ENCODE measurements around the gene TIFAB. TPM values are rescaled to one million over a fixed set of nuclear protein-coding genes. Genes with fewer than 3 reads are reported as not detected.

Gene TIFAB
- total and polyA plus RNA-seq, 7 experiments from 2014 or later, result 0.05 to 1.1 (median 0.08) TPM; not detected in 4

DNA sequence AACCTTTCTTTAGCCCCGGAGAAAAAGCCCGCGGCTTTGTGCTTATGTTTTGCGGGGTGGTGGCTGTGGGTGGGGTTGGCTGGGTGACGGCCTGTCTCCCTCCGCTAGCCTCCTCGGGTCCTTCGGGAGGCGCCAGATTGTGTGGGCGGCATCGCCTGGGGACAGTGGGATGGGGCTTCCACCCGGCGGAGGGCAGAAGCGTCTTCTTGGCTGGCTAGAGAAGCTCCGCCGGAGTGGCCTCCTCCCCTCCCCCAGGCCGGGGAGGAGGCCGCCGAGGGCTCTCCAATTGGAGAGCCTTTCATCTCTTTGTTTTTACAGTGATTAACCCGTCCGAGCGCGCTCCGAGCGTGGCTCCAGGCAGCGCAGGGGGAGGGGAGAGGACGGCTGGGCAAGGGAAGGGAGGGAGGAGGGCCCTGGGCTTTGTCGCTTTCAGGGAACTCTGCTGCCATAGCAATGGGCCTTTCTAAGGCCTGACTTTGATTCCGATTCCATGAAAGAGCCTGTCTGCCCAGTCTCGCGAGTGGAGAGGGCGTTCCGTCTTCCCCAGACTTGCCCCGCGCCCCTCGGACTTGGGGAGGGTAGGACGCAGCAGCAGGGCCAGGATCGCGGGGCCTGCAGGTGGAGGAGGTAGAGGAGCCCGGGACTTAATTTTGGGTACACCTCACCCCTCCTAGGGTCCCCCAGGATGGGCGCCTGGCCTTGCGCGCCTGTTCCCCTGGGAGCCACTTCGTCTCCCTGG, 36.7 kb upstream of the TIFAB start:
- ATAC-seq (no peak), DNase-seq (no peak)
- Histone ChIP-seq H3K4me1 (ENCODE audit: control insufficient read depth in 2 of 2, insufficient read depth in 2 of 2, low read length in 2 of 2) (no peaks in the 10 kb centered on the region), H3K9me3 (ENCODE audit: control insufficient read depth in 2 of 3, low read length in 3 of 3) (no peaks in the 10 kb centered on the region), H3K4me3 (ENCODE audit: low read length) (no peak overlapping the region), H3K27ac (ENCODE audit: low read depth, low read length) (no peak overlapping the region), H3K36me3 (ENCODE audit: control insufficient read depth in 2 of 3, insufficient read depth in 3 of 3, low read length in 3 of 3) (no peaks in the 10 kb centered on the region), H3K27me3 (ENCODE audit: control insufficient read depth in 2 of 2, insufficient read depth in 2 of 2, low read length in 2 of 2) (no peaks in the 10 kb centered on the region)
- Mint-ChIP-seq H3K27ac (no peak overlapping the region), H3K36me3 (no peaks in the 10 kb centered on the region), H3K4me3 (peak overlapping the region in 2 of 10 donors; percentile 20 to 67), H3K27me3 (peaks cover 62 to 89% (median 74%) of the 10 kb centered on the region in 5 donors), H3K9me3 (peaks cover 0 to 4% (median 0%) of the 10 kb centered on the region in 11 donors), H3K4me1 (peaks cover 2 to 18% (median 8%) of the 10 kb centered on the region in 7 donors)
- ChIA-PET CTCF (no interaction called here), POLR2A (no interaction called here)
- intact Hi-C loops (cut with micrococcal nuclease), result loop anchor here in 1 of 2 donors (2.0 kb wide), 1 partner anchor 56 kb away; no protein-coding TSS in a partner anchor

- no peaks in the 10 kb centered on the region for H3K27me3 ChIP-seq (ENCODE audit: control insufficient read depth in 2 of 2, insufficient read depth in 2 of 2, low read length in 2 of 2)
- DNase-seq (no peak), ATAC-seq (no peak)
- Mint-ChIP-seq H3K9me3 (peaks cover 0 to 4% (median 0%) of the 10 kb centered on the region in 11 donors), H3K27ac (no peak overlapping the region), H3K4me3 (peak overlapping the region in 2 of 10 donors; percentile 20), H3K4me1 (peaks cover 2 to 18% (median 8%) of the 10 kb centered on the region in 7 donors), H3K36me3 (no peaks in the 10 kb centered on the region), H3K27me3 (peaks cover 62 to 82% (median 65%) of the 10 kb centered on the region in 5 donors)
- H3K4me1 ChIP-seq (ENCODE audit: control insufficient read depth in 2 of 2, insufficient read depth in 2 of 2, low read length in 2 of 2), result no peaks in the 10 kb centered on the region
- ChIA-PET POLR2A (no interaction called here), CTCF (no interaction called here)
- H3K36me3 ChIP-seq (ENCODE audit: control insufficient read depth in 2 of 3, insufficient read depth in 3 of 3, low read length in 3 of 3), result no peaks in the 10 kb centered on the region
- no peak overlapping the region for H3K27ac ChIP-seq (ENCODE audit: low read depth, low read length)
- no peak overlapping the region for H3K4me3 ChIP-seq (ENCODE audit: low read length)
- H3K9me3 ChIP-seq (ENCODE audit: control insufficient read depth in 2 of 3, low read length in 3 of 3), result no peaks in the 10 kb centered on the region
- intact Hi-C loops (cut with micrococcal nuclease), result loop anchor here in 1 of 2 donors (2.0 kb wide), 1 partner anchor 57 kb away; no protein-coding TSS in a partner anchor
Observed at GRCh38 chr5:135487839-135488514, 35.8 kb upstream of the TIFAB start.

DNA sequence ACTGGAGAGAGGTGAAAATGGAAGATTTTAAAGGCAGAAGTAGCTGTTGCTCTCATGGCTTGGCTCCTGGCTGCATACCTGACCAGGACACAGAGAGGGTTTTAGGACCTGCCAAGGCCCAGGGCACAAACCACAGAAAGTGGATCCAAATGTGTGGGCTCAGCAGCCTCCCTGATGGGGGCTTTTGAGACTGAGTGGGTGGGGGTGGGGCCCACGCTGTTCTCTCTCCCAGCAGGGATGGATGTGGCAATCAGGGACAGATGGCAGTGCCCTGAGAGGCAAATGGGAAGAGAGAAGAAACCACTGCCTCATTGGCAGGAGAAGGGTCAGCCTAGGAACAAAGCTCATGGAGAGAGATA, 34.9 kb upstream of the TIFAB start:
- Histone ChIP-seq H3K4me1 (ENCODE audit: control insufficient read depth in 2 of 2, insufficient read depth in 2 of 2, low read length in 2 of 2) (no peaks in the 10 kb centered on the region), H3K36me3 (ENCODE audit: control insufficient read depth in 2 of 3, insufficient read depth in 3 of 3, low read length in 3 of 3) (no peaks in the 10 kb centered on the region), H3K4me3 (ENCODE audit: low read length) (no peak overlapping the region), H3K27ac (ENCODE audit: low read depth, low read length) (no peak overlapping the region), H3K27me3 (ENCODE audit: control insufficient read depth in 2 of 2, insufficient read depth in 2 of 2, low read length in 2 of 2) (no peaks in the 10 kb centered on the region), H3K9me3 (ENCODE audit: control insufficient read depth in 2 of 3, low read length in 3 of 3) (no peaks in the 10 kb centered on the region)
- Mint-ChIP-seq H3K4me1 (peaks cover 2 to 18% (median 8%) of the 10 kb centered on the region in 7 donors), H3K27ac (no peak overlapping the region), H3K36me3 (no peaks in the 10 kb centered on the region), H3K9me3 (peaks cover 0 to 4% (median 0%) of the 10 kb centered on the region in 11 donors), H3K4me3 (no peak overlapping the region), H3K27me3 (peaks cover 55 to 73% (median 57%) of the 10 kb centered on the region in 5 donors)
- ATAC-seq, result no peak
- DNase-seq, result no peak
- intact Hi-C loops (cut with micrococcal nuclease), result no loop called here
- CTCF ChIA-PET, result no interaction called here
- POLR2A ChIA-PET, result no interaction called here

DNA sequence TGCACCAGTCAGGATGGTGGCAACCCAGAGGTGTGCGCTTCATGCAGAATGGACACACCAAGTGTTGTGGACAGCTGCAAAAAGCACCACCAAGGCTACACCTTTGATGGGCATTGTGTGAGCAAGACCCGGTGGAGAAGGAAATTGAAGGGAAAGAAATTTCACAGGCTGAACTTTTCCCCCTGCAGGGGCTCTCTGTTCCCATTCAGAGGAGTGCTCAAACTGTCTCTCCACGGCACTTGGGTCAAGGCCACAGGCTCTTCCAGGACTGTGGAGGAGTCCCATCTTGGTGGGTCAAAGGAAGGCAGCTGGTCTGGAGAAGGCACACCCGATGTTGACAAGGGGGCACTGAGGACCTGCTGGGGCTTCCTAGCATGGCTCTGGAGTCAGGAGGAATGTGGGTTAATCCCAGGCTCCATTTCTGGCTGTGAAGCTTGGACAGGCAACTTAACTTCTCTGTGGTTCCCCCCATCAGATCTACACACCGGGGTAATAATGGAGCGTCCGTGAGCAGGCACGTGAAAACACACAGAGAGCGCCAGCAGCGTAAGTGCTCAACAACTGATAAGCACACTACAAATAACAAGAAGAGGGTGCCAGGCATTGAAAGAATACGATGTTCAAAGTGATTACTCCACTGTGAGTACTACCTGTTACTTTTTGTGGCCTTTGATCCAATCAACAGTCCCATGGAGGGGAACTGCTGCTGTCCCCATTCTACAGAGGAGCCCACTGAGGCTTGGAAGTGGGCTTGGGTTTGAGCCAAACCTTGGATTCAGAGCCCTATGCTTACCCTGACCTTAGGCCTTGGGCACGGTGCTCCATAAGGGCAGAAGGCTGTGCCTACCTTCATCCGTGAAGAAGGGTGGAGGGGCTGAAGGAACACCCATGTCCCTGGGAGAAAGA, 34.2 kb upstream of the TIFAB start:
- Histone ChIP-seq H3K36me3 (ENCODE audit: control insufficient read depth in 2 of 3, insufficient read depth in 3 of 3, low read length in 3 of 3) (no peaks in the 10 kb centered on the region), H3K27ac (ENCODE audit: low read depth, low read length) (no peak overlapping the region), H3K27me3 (ENCODE audit: control insufficient read depth in 2 of 2, insufficient read depth in 2 of 2, low read length in 2 of 2) (no peaks in the 10 kb centered on the region), H3K9me3 (ENCODE audit: control insufficient read depth in 2 of 3, low read length in 3 of 3) (no peaks in the 10 kb centered on the region), H3K4me3 (ENCODE audit: low read length) (no peak overlapping the region), H3K4me1 (ENCODE audit: control insufficient read depth in 2 of 2, insufficient read depth in 2 of 2, low read length in 2 of 2) (no peaks in the 10 kb centered on the region)
- Mint-ChIP-seq H3K27me3 (peaks cover 50 to 66% (median 57%) of the 10 kb centered on the region in 5 donors), H3K4me1 (peaks cover 2 to 18% (median 8%) of the 10 kb centered on the region in 7 donors), H3K9me3 (peaks cover 0 to 4% (median 0%) of the 10 kb centered on the region in 11 donors), H3K4me3 (no peak overlapping the region), H3K36me3 (no peaks in the 10 kb centered on the region), H3K27ac (no peak overlapping the region)
- ATAC-seq, result no peak
- no peak for DNase-seq
- intact Hi-C loops (cut with micrococcal nuclease), result no loop called here
- CTCF ChIA-PET, result no interaction called here
- POLR2A ChIA-PET, result no interaction called here

GRCh38 chr5:135484674-135485086, 32.5 kb upstream of the TIFAB start:
- no peak overlapping the region for H3K27ac Mint-ChIP-seq
- peaks cover 0 to 4% (median 0%) of the 10 kb centered on the region in 11 donors for H3K9me3 Mint-ChIP-seq
- H3K4me1 ChIP-seq (ENCODE audit: control insufficient read depth in 2 of 2, insufficient read depth in 2 of 2, low read length in 2 of 2), result no peaks in the 10 kb centered on the region
- H3K4me3 Mint-ChIP-seq, result no peak overlapping the region
- no peak overlapping the region for H3K4me3 ChIP-seq (ENCODE audit: low read length)
- H3K27me3 Mint-ChIP-seq, result peaks cover 37 to 57% (median 48%) of the 10 kb centered on the region in 5 donors
- H3K27me3 ChIP-seq (ENCODE audit: control insufficient read depth in 2 of 2, insufficient read depth in 2 of 2, low read length in 2 of 2), result no peaks in the 10 kb centered on the region
- ATAC-seq (no peak), DNase-seq (no peak)
- no peaks in the 10 kb centered on the region for H3K36me3 Mint-ChIP-seq
- H3K36me3 ChIP-seq (ENCODE audit: control insufficient read depth in 2 of 3, insufficient read depth in 3 of 3, low read length in 3 of 3), result no peaks in the 10 kb centered on the region
- intact Hi-C loops (cut with micrococcal nuclease), result no loop called here
- H3K27ac ChIP-seq (ENCODE audit: low read depth, low read length), result no peak overlapping the region
- H3K4me1 Mint-ChIP-seq, result peaks cover 0 to 14% (median 4%) of the 10 kb centered on the region in 7 donors
- no peaks in the 10 kb centered on the region for H3K9me3 ChIP-seq (ENCODE audit: control insufficient read depth in 2 of 3, low read length in 3 of 3)
- ChIA-PET CTCF (no interaction called here), POLR2A (no interaction called here)

DNA sequence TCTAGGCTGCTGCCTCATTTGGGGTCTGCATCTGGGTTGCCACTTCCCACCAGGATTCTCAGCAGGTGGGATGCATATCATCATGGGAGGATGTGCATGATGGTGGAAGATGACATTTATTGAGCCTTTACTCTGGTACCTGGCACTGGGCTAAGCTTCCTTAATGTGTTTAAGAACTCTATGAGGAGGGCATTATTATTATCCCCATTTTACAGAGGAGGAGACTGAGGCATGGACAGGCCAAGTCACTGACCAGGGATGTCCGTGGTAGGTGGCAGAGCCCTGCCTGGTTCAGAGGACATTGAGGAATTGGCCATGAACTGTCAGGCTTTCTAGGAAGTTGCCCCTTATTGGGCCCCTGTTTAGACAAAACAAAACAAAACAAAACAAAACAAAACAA, 31.1 kb upstream of the TIFAB start:
- ChIA-PET CTCF (no interaction called here), POLR2A (no interaction called here)
- ATAC-seq, result no peak
- Histone ChIP-seq H3K27ac (ENCODE audit: low read depth, low read length) (no peak overlapping the region), H3K4me3 (ENCODE audit: low read length) (no peak overlapping the region), H3K4me1 (ENCODE audit: control insufficient read depth in 2 of 2, insufficient read depth in 2 of 2, low read length in 2 of 2) (no peaks in the 10 kb centered on the region), H3K36me3 (ENCODE audit: control insufficient read depth in 2 of 3, insufficient read depth in 3 of 3, low read length in 3 of 3) (no peaks in the 10 kb centered on the region), H3K9me3 (ENCODE audit: control insufficient read depth in 2 of 3, low read length in 3 of 3) (no peaks in the 10 kb centered on the region), H3K27me3 (ENCODE audit: control insufficient read depth in 2 of 2, insufficient read depth in 2 of 2, low read length in 2 of 2) (no peaks in the 10 kb centered on the region)
- intact Hi-C loops (cut with micrococcal nuclease), result no loop called here
- DNase-seq, result no peak
- Mint-ChIP-seq H3K27me3 (peaks cover 29 to 46% (median 40%) of the 10 kb centered on the region in 5 donors), H3K4me3 (no peak overlapping the region), H3K27ac (no peak overlapping the region), H3K36me3 (no peaks in the 10 kb centered on the region), H3K9me3 (peaks cover 0 to 2% (median 0%) of the 10 kb centered on the region in 11 donors), H3K4me1 (peaks cover 0 to 6% (median 0%) of the 10 kb centered on the region in 7 donors)

Data from naive thymus-derived CD4-positive, alpha-beta T cell (primary cell).